DND-41 (cell line): Measurements from ENCODE around the gene STOML2.

Source experiments
- ATAC-seq: fragments of 200-7000 bp; cut with Tn5 transposase; 3 replicates; pipeline ENCODE4 v1.9.1; 2021; ENCODE audit warnings: low read depth; ENCODE audit not compliant: insufficient read depth
- DNase-seq: peaks from one replicate; pipeline ENCODE4 v3.0.0-alpha.2; 2020
- H2AFZ ChIP-seq: 2 replicates; pipeline ENCODE4 v1.6.0; 2012; ENCODE audit warnings: low read depth, low read length
- H3K27ac ChIP-seq: 2 replicates; pipeline ENCODE4 v1.5.1; 2012; ENCODE audit warnings: low read length, inconsistent platforms
- H3K27me3 ChIP-seq: fragments of 200-600 bp; sonication (generic); 2 replicates; pipeline ENCODE4 v1.6.0; 2012; ENCODE audit warnings: low read length, mild to moderate bottlenecking, inconsistent platforms; ENCODE audit not compliant: insufficient read depth, poor library complexity
- H3K36me3 ChIP-seq: 2 replicates; pipeline ENCODE4 v1.5.1; 2012; ENCODE audit warnings: low read length, inconsistent platforms; ENCODE audit not compliant: insufficient read depth
- H3K4me1 ChIP-seq: 2 replicates; pipeline ENCODE4 v1.5.1; 2012; ENCODE audit warnings: mild to moderate bottlenecking, low read length; ENCODE audit not compliant: insufficient read depth
- H3K4me2 ChIP-seq: 2 replicates; pipeline ENCODE4 v1.6.0; 2012; ENCODE audit warnings: mild to moderate bottlenecking, moderate library complexity, low read length, inconsistent platforms; ENCODE audit not compliant: insufficient read depth
- H3K4me3 ChIP-seq, 2 experiments: fragments of 200-600 bp in 1 of 2; shearing (Covaris generic) in 1 of 2; 2 replicates each; pipeline ENCODE4 v1.5.1; 2012 to 2016; ENCODE audit warnings: inconsistent platforms in 2 of 2, low read length in 2 of 2, mild to moderate bottlenecking in 2 of 2, low read depth in 1 of 2, moderate library complexity in 1 of 2
- H3K79me2 ChIP-seq: 2 replicates; pipeline ENCODE4 v1.6.0; 2012; ENCODE audit warnings: low read length, inconsistent platforms; ENCODE audit not compliant: insufficient read depth
- H3K9ac ChIP-seq: 2 replicates; pipeline ENCODE4 v1.6.0; 2012; ENCODE audit warnings: low read depth, mild to moderate bottlenecking, inconsistent platforms, low read length, moderate library complexity
- H3K9me3 ChIP-seq: 2 replicates; pipeline ENCODE4 v1.5.1; 2012; ENCODE audit warnings: low read length, moderate library complexity, mild to moderate bottlenecking, inconsistent platforms; ENCODE audit not compliant: insufficient read depth, severe bottlenecking
- H4K20me1 ChIP-seq: 2 replicates; pipeline ENCODE4 v1.6.0; 2012; ENCODE audit warnings: low read length; ENCODE audit not compliant: insufficient read depth
- CTCF ChIP-seq: IDR thresholded peaks from 2 replicates; pipeline ENCODE4 v1.5.1; 2012; ENCODE audit warnings: borderline replicate concordance, low read length, moderate library complexity, mild to moderate bottlenecking; ENCODE audit not compliant: poor library complexity, severe bottlenecking; ENCODE audit errors: extremely low read depth
- EZH2 ChIP-seq: IDR thresholded peaks from 3 replicates; pipeline ENCODE4 v1.6.1; 2012; ENCODE audit warnings: borderline replicate concordance, low read depth, mild to moderate bottlenecking, moderate library complexity, low read length, inconsistent platforms; ENCODE audit not compliant: severe bottlenecking

STOML2 gene

GRCh38 chr9:35114840-35115628 is 12.1 kb upstream of the STOML2 start:
- Histone ChIP-seq H3K36me3 (no peaks in the 10 kb centered on the region), H4K20me1 (no peaks in the 10 kb centered on the region), H3K9me3 (no peaks in the 10 kb centered on the region), H3K4me1 (peaks cover 57% of the 10 kb centered on the region), H3K9ac (peak overlapping the region; percentile 51), H2AFZ (peak overlapping the region; percentile 74), H3K27me3 (no peaks in the 10 kb centered on the region), H3K4me2 (peak overlapping the region; percentile 92), H3K27ac (peak overlapping the region; percentile 81), H3K79me2 (no peaks in the 10 kb centered on the region), H3K4me3 (peak overlapping the region; percentile 15 to 65; a peak in 3 of 4 replicates)
- DNase-seq (peak; percentile 47), ATAC-seq (no peak)
- TF ChIP-seq CTCF (no peak), EZH2 (no peak)

GRCh38 chr9:35114113-35114839 is 11.3 kb upstream of the STOML2 start:
- no peak for TF ChIP-seq EZH2
- no peak for TF ChIP-seq CTCF
- ATAC-seq, result peak; percentile 48
- Histone ChIP-seq H3K27me3 (no peaks in the 10 kb centered on the region), H3K9ac (peak overlapping the region; percentile 51), H3K4me2 (peak overlapping the region; percentile 92), H3K36me3 (no peaks in the 10 kb centered on the region), H3K4me3 (peak overlapping the region; percentile 15 to 65; a peak in 3 of 4 replicates), H3K79me2 (no peaks in the 10 kb centered on the region), H3K27ac (peak overlapping the region; percentile 81), H3K9me3 (no peaks in the 10 kb centered on the region), H2AFZ (peak overlapping the region; percentile 73), H3K4me1 (peaks cover 57% of the 10 kb centered on the region), H4K20me1 (no peaks in the 10 kb centered on the region)
- DNase-seq, result peak; percentile 88

- Histone ChIP-seq H3K9me3 (no peaks in the 10 kb centered on the region), H3K4me2 (0 out of 2 replicates have a peak overlapping the region, but pooled peaks have one; percentile 79), H3K9ac (no peak overlapping the region), H3K4me1 (peaks cover 56% of the 10 kb centered on the region), H2AFZ (no peak overlapping the region), H3K36me3 (no peaks in the 10 kb centered on the region; the same call in 1 of the 2 replicates), H3K27me3 (no peaks in the 10 kb centered on the region), H3K4me3 (no peak overlapping the region), H4K20me1 (no peaks in the 10 kb centered on the region), H3K79me2 (no peaks in the 10 kb centered on the region), H3K27ac (peak overlapping the region; percentile 24)
- no peak for DNase-seq
- ATAC-seq, result no peak
- TF ChIP-seq CTCF, result no peak
- no peak for TF ChIP-seq EZH2
Measured at GRCh38 chr9:35112257-35113020, 9.5 kb upstream of the STOML2 start.
